Fibroblast of villous mesenchyme (primary cell): ENCODE data around the gene CC2D1A. TPM values are rescaled to one million over a fixed set of nuclear protein-coding genes. Genes with fewer than 3 reads are reported as not detected.

Experiments used
- DNase-seq: peaks from one replicate; pipeline ENCODE4 v3.0.0-alpha.2; 2010; ENCODE audit warnings: low read depth
- H3K4me3 ChIP-seq: 2 replicates; pipeline ENCODE4 v1.5.1; 2011; ENCODE audit warnings: low read depth, mild to moderate bottlenecking, low read length
- CTCF ChIP-seq: IDR thresholded peaks from 2 replicates; pipeline ENCODE4 v1.5.1; 2012; ENCODE audit warnings: low read depth, mild to moderate bottlenecking, low read length; ENCODE audit not compliant: insufficient read depth
- total RNA-seq: library from RNA; depleted of rRNA; stranded (reverse); fragments of >200 nt; gene quantifications from 2 replicates; pipeline ENCODE4 v1.2.3, GENCODE V29; 2012

The CC2D1A gene
- total RNA-seq, 1 donor = 18.6 TPM

- no peak for DNase-seq
- no peak for TF ChIP-seq CTCF
- H3K4me3 ChIP-seq = no peak overlapping the region
Observed at GRCh38 chr19:13961826-13962698, 56.1 kb downstream of the CC2D1A start.

- TF ChIP-seq CTCF = no peak
- DNase-seq = no peak
- no peak overlapping the region for H3K4me3 ChIP-seq
Observed at GRCh38 chr19:13962699-13963602, 57.0 kb downstream of the CC2D1A start.

- no peak overlapping the region for H3K4me3 ChIP-seq
- DNase-seq = no peak
- TF ChIP-seq CTCF = no peak
Observed at GRCh38 chr19:13963603-13964105, 57.7 kb downstream of the CC2D1A start.

- no peak for DNase-seq
- no peak for TF ChIP-seq CTCF
- no peak overlapping the region for H3K4me3 ChIP-seq
Observed at GRCh38 chr19:13964776-13965175, 58.8 kb downstream of the CC2D1A start.

GRCh38 chr19:13965377-13965896 lies 59.4 kb downstream of the CC2D1A start:
- no peak for TF ChIP-seq CTCF
- no peak overlapping the region for H3K4me3 ChIP-seq
- DNase-seq = no peak

- no peak for TF ChIP-seq CTCF
- H3K4me3 ChIP-seq = no peak overlapping the region
- DNase-seq = no peak
Observed at GRCh38 chr19:13965926-13966683, 60.1 kb downstream of the CC2D1A start.
